PC-3 (cell line): Measurements from ENCODE around the gene ALS2CL. TPM values are rescaled to one million over a fixed set of nuclear protein-coding genes. Genes with fewer than 3 reads are reported as not detected.

Experiments used
- ATAC-seq: fragments of 200-7000 bp; cut with Tn5 transposase; 2 replicates; pipeline ENCODE4 v1.9.1; 2020; ENCODE audit warnings: mild to moderate bottlenecking, moderate library complexity
- BruUV-seq: library from RNA; stranded (reverse); fragments of 400-500 nt; replicated peaks from 2 replicates; lab custom pipeline; 2021; lab: Mats Ljungman, UMichigan
- CTCF ChIA-PET: fragments of 300-600 bp; sonication (Branson Sonifier 250); formaldehyde crosslinking; loops from one replicate; lab custom pipeline; 2022; ENCODE audit warnings: antibody characterized with exemption; lab: Charles Lee
- POLR2A ChIA-PET: fragments of 300-600 bp; sonication (Branson Sonifier 250); formaldehyde crosslinking; loops from one replicate; lab custom pipeline; 2022; ENCODE audit warnings: antibody characterized with exemption; ENCODE audit not compliant: unreplicated experiment; lab: Charles Lee
- DNase-seq: peaks from one replicate; pipeline ENCODE4 v3.0.0-alpha.2; 2015
- H2AFZ ChIP-seq: fragments of 300-600 bp; sonication (generic); 2 replicates; pipeline ENCODE4 v1.6.0; 2016; ENCODE audit warnings: antibody characterized with exemption, low read length
- H3F3A ChIP-seq: fragments of 300-600 bp; sonication (generic); one replicate; pipeline ENCODE4 v1.6.0; 2017; ENCODE audit warnings: antibody characterized with exemption, low read length, control low read depth, mild to moderate bottlenecking; ENCODE audit not compliant: unreplicated experiment
- H3K27ac ChIP-seq: fragments of 300-600 bp; sonication (generic); 2 replicates; pipeline ENCODE4 v1.5.1; 2016; ENCODE audit warnings: mild to moderate bottlenecking, low read length
- H3K27me3 ChIP-seq: fragments of 300-600 bp; sonication (generic); 2 replicates; pipeline ENCODE4 v1.6.1; 2016; ENCODE audit warnings: low read length, mixed read lengths
- H3K36me3 ChIP-seq: fragments of 300-600 bp; sonication (generic); 2 replicates; pipeline ENCODE4 v1.6.1; 2016; ENCODE audit warnings: low read depth, mixed run types, low read length, mixed read lengths
- H3K4me1 ChIP-seq: fragments of 300-600 bp; sonication (generic); 2 replicates; pipeline ENCODE4 v1.5.1; 2016; ENCODE audit warnings: low read length; ENCODE audit not compliant: insufficient read depth
- H3K4me2 ChIP-seq: fragments of 300-600 bp; sonication (generic); 2 replicates; pipeline ENCODE4 v1.6.0; 2016; ENCODE audit warnings: low read length
- H3K4me3 ChIP-seq: fragments of 300-600 bp; sonication (generic); 2 replicates; pipeline ENCODE4 v1.5.1; 2016; ENCODE audit warnings: mild to moderate bottlenecking, low read length, mixed read lengths
- H3K79me2 ChIP-seq: fragments of 300-600 bp; sonication (generic); 2 replicates; pipeline ENCODE4 v1.6.1; 2017; ENCODE audit warnings: low read length, mixed read lengths
- H3K9ac ChIP-seq: fragments of 300-600 bp; sonication (generic); 2 replicates; pipeline ENCODE4 v1.6.0; 2016; ENCODE audit warnings: mild to moderate bottlenecking, low read length
- H3K9me2 ChIP-seq: fragments of 300-600 bp; sonication (generic); replicated peaks from 2 replicates; pipeline ENCODE4 v1.6.1; 2016; ENCODE audit warnings: mixed run types, low read length, mixed read lengths
- H3K9me3 ChIP-seq: fragments of 300-600 bp; sonication (generic); 2 replicates; pipeline ENCODE4 v1.6.1; 2016; ENCODE audit warnings: low read length, mixed read lengths
- H4K20me1 ChIP-seq: fragments of 300-600 bp; sonication (generic); 2 replicates; pipeline ENCODE4 v1.6.1; 2016; ENCODE audit warnings: low read length, mixed read lengths
- EZH2 ChIP-seq: fragments of 300-600 bp; sonication (generic); IDR thresholded peaks from one replicate; pipeline ENCODE4 v1.6.1; 2017; ENCODE audit warnings: antibody characterized with exemption, mild to moderate bottlenecking, low read length; ENCODE audit not compliant: unreplicated experiment
- EZH2phosphoT487 ChIP-seq: fragments of 300-600 bp; sonication (generic); IDR thresholded peaks from 2 replicates; pipeline ENCODE4 v1.6.1; 2018; ENCODE audit warnings: mild to moderate bottlenecking, antibody characterized with exemption, low read length, borderline replicate concordance
- intact Hi-C: fragments of 100-400 bp; cut with micrococcal nuclease; formaldehyde crosslinking; loops from 2 replicates; pipeline ENCODE4 v1.9.0; 2023
- total RNA-seq: library from RNA; depleted of rRNA; stranded (reverse); fragments of >200 nt; gene quantifications from 2 replicates; pipeline ENCODE4 v1.2.3, GENCODE V29; 2014
- TF ChIP-seq, protein P1 (sequence below): fragments of 300-600 bp; sonication (generic); conservative IDR thresholded peaks from 2 replicates; pipeline ENCODE4 v1.5.1; 2017; ENCODE audit warnings: antibody characterized with exemption, low read depth, mild to moderate bottlenecking, low read length

The ALS2CL gene
- total RNA-seq, 1 experiment from 2014 or later: 30.1 TPM

DNA sequence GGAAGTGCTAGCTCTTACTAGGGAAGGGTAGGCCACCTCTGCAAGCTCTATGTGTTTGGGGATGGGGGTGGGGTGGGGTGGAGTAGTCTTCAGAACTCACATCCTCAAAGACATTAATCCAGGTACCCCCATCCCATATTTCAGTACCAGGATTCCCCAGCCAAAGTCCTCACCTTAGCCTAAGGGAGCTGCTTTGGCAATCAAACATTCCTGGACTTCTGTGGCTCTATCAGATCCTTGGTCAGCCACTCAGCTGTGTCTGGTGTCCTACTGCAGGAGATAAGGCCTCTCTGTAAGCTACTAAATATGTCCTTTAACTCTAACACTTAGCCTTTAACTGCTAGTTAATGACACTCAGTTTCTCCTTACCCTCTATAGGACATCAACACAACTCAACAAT lies 54.3 kb downstream of the ALS2CL start:
- ChIA-PET CTCF (no interaction called here), POLR2A (no interaction called here)
- Histone ChIP-seq H3K9me2 (no peaks in the 10 kb centered on the region), H3K9me3 (no peaks in the 10 kb centered on the region), H3K79me2 (no peaks in the 10 kb centered on the region), H3K36me3 (no peaks in the 10 kb centered on the region), H3F3A (no peaks in the 10 kb centered on the region), H3K9ac (no peak overlapping the region), H3K27me3 (no peaks in the 10 kb centered on the region), H3K4me2 (no peak overlapping the region), H3K4me3 (no peak overlapping the region), H3K4me1 (no peaks in the 10 kb centered on the region), H4K20me1 (no peaks in the 10 kb centered on the region), H3K27ac (no peak overlapping the region), H2AFZ (no peak overlapping the region)
- TF ChIP-seq EZH2: no peak
- ATAC-seq (no peak), DNase-seq (no peak)
- intact Hi-C loops: no loop called here
- BruUV-seq: no TSS peak

DNA sequence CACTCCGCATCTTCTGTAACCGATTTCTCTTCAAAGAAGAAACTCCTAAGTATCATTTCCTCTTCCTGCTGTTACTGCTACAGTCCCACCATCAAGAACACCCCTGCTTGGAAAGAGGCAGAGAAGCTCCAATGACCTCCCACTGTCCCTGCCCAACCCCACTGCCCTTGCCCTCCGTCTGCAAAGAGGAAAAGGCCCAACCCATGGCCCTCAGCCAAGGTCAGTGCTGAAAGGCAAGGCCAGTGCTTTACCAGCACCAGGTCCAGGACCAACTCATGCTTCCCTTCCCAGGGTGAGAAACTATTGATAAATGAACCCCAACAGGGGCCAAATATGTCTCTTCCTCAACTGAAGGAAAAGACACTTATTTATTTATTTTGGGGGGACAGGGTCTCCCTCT lies 58.6 kb downstream of the ALS2CL start:
- Histone ChIP-seq H3K9me3 (no peaks in the 10 kb centered on the region), H3K36me3 (no peaks in the 10 kb centered on the region), H2AFZ (no peak overlapping the region), H3K27me3 (no peaks in the 10 kb centered on the region), H3K4me1 (no peaks in the 10 kb centered on the region; the same call in 1 of the 2 replicates), H3F3A (no peaks in the 10 kb centered on the region), H3K79me2 (no peaks in the 10 kb centered on the region), H3K9ac (no peak overlapping the region), H3K9me2 (no peaks in the 10 kb centered on the region), H3K4me3 (no peak overlapping the region), H4K20me1 (no peaks in the 10 kb centered on the region), H3K4me2 (no peak overlapping the region), H3K27ac (no peak overlapping the region)
- TF ChIP-seq, protein P1, sequence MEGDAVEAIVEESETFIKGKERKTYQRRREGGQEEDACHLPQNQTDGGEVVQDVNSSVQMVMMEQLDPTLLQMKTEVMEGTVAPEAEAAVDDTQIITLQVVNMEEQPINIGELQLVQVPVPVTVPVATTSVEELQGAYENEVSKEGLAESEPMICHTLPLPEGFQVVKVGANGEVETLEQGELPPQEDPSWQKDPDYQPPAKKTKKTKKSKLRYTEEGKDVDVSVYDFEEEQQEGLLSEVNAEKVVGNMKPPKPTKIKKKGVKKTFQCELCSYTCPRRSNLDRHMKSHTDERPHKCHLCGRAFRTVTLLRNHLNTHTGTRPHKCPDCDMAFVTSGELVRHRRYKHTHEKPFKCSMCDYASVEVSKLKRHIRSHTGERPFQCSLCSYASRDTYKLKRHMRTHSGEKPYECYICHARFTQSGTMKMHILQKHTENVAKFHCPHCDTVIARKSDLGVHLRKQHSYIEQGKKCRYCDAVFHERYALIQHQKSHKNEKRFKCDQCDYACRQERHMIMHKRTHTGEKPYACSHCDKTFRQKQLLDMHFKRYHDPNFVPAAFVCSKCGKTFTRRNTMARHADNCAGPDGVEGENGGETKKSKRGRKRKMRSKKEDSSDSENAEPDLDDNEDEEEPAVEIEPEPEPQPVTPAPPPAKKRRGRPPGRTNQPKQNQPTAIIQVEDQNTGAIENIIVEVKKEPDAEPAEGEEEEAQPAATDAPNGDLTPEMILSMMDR: no peak
- TF ChIP-seq EZH2phosphoT487: no peak
- no peak for TF ChIP-seq EZH2
- ATAC-seq (no peak), DNase-seq (no peak)
- intact Hi-C loops: no loop called here
- POLR2A ChIA-PET: no interaction called here
- CTCF ChIA-PET: no interaction called here
- BruUV-seq: no TSS peak

DNA sequence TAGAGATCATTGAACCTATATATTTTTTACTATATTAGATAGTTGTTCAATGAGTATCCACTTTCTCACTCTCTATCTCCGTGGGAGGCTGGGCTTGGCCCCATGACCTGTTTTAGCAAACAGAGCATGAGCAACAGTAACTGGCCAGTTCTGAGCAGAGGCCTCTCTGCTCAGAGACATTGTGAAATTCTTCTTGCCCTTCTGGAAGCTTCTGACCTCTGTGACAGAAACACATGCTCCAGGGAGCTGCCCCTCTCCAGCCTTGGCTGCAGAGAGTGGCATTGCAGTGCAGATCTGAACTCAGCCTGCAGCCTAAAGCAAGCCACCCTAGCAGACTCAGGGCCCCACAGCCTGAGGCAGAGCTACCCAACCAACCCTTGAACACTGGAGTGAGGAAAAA lies 60.7 kb downstream of the ALS2CL start:
- no peaks in the 10 kb centered on the region for H3K9me2 ChIP-seq
- no peak overlapping the region for H3K4me3 ChIP-seq
- DNase-seq (no peak), ATAC-seq (peak; percentile 10; the same call in 1 of the 2 replicates)
- no peaks in the 10 kb centered on the region for H4K20me1 ChIP-seq
- ChIA-PET POLR2A (no interaction called here), CTCF (no interaction called here)
- no peak overlapping the region for H3K9ac ChIP-seq
- no peaks in the 10 kb centered on the region for H3K36me3 ChIP-seq
- no peaks in the 10 kb centered on the region for H3F3A ChIP-seq
- no peak overlapping the region for H3K27ac ChIP-seq
- no peaks in the 10 kb centered on the region for H3K27me3 ChIP-seq
- BruUV-seq: no TSS peak
- no peaks in the 10 kb centered on the region for H3K9me3 ChIP-seq
- no peaks in the 10 kb centered on the region; the same call in 1 of the 2 replicates for H3K4me1 ChIP-seq
- peak overlapping the region; percentile 32; the same call in 1 of the 2 replicates for H2AFZ ChIP-seq
- intact Hi-C loops: no loop called here
- H3K4me2 ChIP-seq: no peak overlapping the region
- TF ChIP-seq, protein P1: no peak
- TF ChIP-seq EZH2 (no peak), EZH2phosphoT487 (no peak)
- no peaks in the 10 kb centered on the region for H3K79me2 ChIP-seq
